Activated naive CD8-positive, alpha-beta T cell treated with anti-CD3 and anti-CD28 coated beads, Interleukin-2, amount 50 U/mL, for 24 hours (primary cell): ENCODE results near the gene HSPE1.
"Not testable (repeated sequence)": the region's sequence is repeated elsewhere in the genome, so short reads cannot be mapped to it uniquely, and the experiment has no call there.

ENCODE experiments used
- ATAC-seq: fragments of 150-1000 bp; cut with Tn5 transposase; one replicate; pipeline ENCODE4 v1.10.0; 2021
- DNase-seq: peaks from one replicate; pipeline ENCODE4 v3.0.0; 2021
- H3K27ac Mint-ChIP-seq: one replicate; pipeline ENCODE4 v1.8.0; 2021; ENCODE audit warnings: mild to moderate bottlenecking, mixed read lengths
- H3K27me3 Mint-ChIP-seq: one replicate; pipeline ENCODE4 v1.8.0; 2021; ENCODE audit warnings: mixed read lengths
- H3K36me3 Mint-ChIP-seq: one replicate; pipeline ENCODE4 v1.8.0; 2021; ENCODE audit warnings: low read depth, mixed read lengths
- H3K4me1 Mint-ChIP-seq: one replicate; pipeline ENCODE4 v1.8.0; 2021; ENCODE audit warnings: mixed read lengths
- H3K4me3 Mint-ChIP-seq: one replicate; pipeline ENCODE4 v1.8.0; 2021; ENCODE audit warnings: mild to moderate bottlenecking, moderate library complexity, mixed read lengths
- H3K9me3 Mint-ChIP-seq: one replicate; pipeline ENCODE4 v1.8.0; 2021; ENCODE audit warnings: mixed read lengths

The HSPE1 gene

GRCh38 chr2:197499594-197500502 lies at the start of gene HSPE1, which contains the start of gene HSPD1:
HSPE1 (plus strand) TSS chr2:197500379; CDS start chr2:197500437, 58 bp downstream.
HSPD1 (minus strand) TSS chr2:197499840; CDS start chr2:197498848, 992 bp downstream.
- DNase-seq (peak; percentile 99), ATAC-seq (peak; percentile 90)
- H3K27me3 Mint-ChIP-seq: no peaks in the 10 kb centered on the region
- H3K9me3 Mint-ChIP-seq: no peaks in the 10 kb centered on the region
- H3K27ac Mint-ChIP-seq: peak within 1 kb of the TSS; percentile 97
- peaks cover 65% of the 10 kb centered on the region for H3K4me1 Mint-ChIP-seq
- H3K36me3 Mint-ChIP-seq: peaks cover 89% of the 10 kb centered on the region
- peak within 1 kb of the TSS; percentile 97 for H3K4me3 Mint-ChIP-seq

DNA sequence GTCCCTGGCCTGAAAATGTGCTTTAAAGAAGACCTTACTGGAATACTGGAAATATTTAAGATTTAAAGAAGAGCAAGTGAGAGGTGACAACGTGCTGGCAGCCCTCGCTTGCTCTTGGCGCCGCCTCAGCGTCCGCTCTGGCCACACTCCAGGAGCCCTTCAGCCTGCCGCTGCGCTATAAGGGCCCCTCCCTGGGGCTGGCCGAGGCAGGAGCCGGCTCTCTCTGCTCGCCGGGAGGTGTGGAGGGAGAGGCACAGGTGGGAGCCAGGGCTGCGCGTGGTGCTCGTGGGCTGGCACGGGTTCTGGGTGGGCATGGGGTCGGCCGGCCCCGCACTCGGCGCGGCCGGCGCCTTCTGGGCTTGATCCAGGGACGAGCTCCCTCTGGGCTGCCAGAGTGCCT lies 49.7 kb upstream of the HSPE1 start:
- peaks cover 2% of the 10 kb centered on the region for H3K27me3 Mint-ChIP-seq
- H3K36me3 Mint-ChIP-seq: peaks cover 5% of the 10 kb centered on the region
- no peak for DNase-seq
- H3K9me3 Mint-ChIP-seq: no peaks in the 10 kb centered on the region
- no peak overlapping the region for H3K4me3 Mint-ChIP-seq
- H3K4me1 Mint-ChIP-seq: peaks cover 35% of the 10 kb centered on the region
- no peak overlapping the region for H3K27ac Mint-ChIP-seq
- ATAC-seq: no peak

DNA sequence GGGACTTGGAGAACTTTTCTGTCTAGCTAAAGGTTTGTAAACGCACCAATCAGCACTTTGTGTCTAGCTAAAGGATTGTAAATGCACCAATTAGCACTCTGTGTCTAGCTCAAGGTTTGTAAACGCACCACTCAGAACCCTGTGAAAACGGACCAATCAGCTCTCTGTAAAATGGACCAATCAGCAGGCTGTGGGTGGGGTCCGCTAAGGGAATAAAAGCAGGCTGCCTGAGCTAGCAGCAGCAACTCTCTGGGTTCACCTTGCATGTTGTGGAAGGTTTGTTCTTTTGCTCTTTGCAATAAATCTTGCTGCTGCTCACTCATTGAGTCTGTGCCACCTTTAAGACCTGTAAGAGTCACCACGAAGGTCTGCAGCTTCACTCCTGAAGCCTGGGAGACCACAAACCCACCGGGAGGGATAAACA lies 49.2 kb upstream of the HSPE1 start:
- not testable (repeated sequence) for ATAC-seq, H3K36me3 Mint-ChIP-seq, H3K27me3 Mint-ChIP-seq, H3K27ac Mint-ChIP-seq, DNase-seq, H3K4me3 Mint-ChIP-seq, H3K9me3 Mint-ChIP-seq
- peaks cover 39% of the 10 kb centered on the region for H3K4me1 Mint-ChIP-seq

- Mint-ChIP-seq H3K9me3 (no peaks in the 10 kb centered on the region), H3K4me3 (peak overlapping the region; percentile 100), H3K4me1 (peaks cover 47% of the 10 kb centered on the region), H3K27ac (peak overlapping the region; percentile 100), H3K36me3 (peaks cover 7% of the 10 kb centered on the region), H3K27me3 (peaks cover 2% of the 10 kb centered on the region)
- no peak for DNase-seq
- no peak for ATAC-seq
These were observed 47.4 kb upstream of the HSPE1 start for GRCh38 chr2:197452754-197453122.

- DNase-seq (peak; percentile 97), ATAC-seq (peak; percentile 95)
- no peaks in the 10 kb centered on the region for H3K9me3 Mint-ChIP-seq
- peak within 1 kb of the TSS; percentile 100 for H3K27ac Mint-ChIP-seq
- H3K36me3 Mint-ChIP-seq: peaks cover 7% of the 10 kb centered on the region
- peaks cover 51% of the 10 kb centered on the region for H3K4me1 Mint-ChIP-seq
- peak within 1 kb of the TSS; percentile 100 for H3K4me3 Mint-ChIP-seq
- H3K27me3 Mint-ChIP-seq: peaks cover 2% of the 10 kb centered on the region
These were observed 46.9 kb upstream of the HSPE1 start, which contains the start of gene COQ10B for GRCh38 chr2:197453123-197453913. COQ10B (plus strand) TSS chr2:197453552; CDS start chr2:197453561, 9 bp downstream.

DNA sequence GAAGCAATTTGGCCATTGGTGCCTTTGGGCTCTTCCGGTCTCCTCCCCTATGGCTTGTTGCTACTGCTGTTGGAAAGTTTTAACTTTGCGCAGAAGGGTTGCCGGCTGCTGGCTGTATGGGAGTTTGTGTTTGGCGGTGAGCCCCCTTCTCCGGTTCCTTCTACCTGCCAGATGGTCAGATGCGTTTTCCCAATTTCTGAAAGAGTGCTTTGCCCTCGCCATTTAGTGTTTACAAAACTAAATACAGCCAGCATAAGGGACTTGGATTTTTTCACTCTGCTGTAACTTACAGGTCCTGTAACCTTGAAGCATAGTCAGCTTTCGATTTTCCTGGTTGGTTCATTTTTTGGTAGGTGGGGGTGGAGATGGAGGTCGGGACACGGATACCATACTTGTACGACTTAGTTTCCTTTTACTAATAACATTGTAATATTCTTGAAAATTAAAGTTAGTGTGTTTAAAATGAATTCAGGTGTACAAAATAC lies 46.2 kb upstream of the HSPE1 start:
- H3K27ac Mint-ChIP-seq: peak overlapping the region; percentile 100
- H3K4me1 Mint-ChIP-seq: peaks cover 52% of the 10 kb centered on the region
- peaks cover 7% of the 10 kb centered on the region for H3K36me3 Mint-ChIP-seq
- peak; percentile 68 for DNase-seq
- peak overlapping the region; percentile 100 for H3K4me3 Mint-ChIP-seq
- peaks cover 2% of the 10 kb centered on the region for H3K27me3 Mint-ChIP-seq
- H3K9me3 Mint-ChIP-seq: no peaks in the 10 kb centered on the region
- ATAC-seq: no peak

- Mint-ChIP-seq H3K36me3 (peaks cover 13% of the 10 kb centered on the region), H3K9me3 (no peaks in the 10 kb centered on the region), H3K27me3 (peaks cover 2% of the 10 kb centered on the region), H3K4me3 (peak overlapping the region; percentile 100), H3K4me1 (peaks cover 55% of the 10 kb centered on the region), H3K27ac (peak overlapping the region; percentile 100)
- ATAC-seq: no peak
- no peak for DNase-seq
These were observed 45.3 kb upstream of the HSPE1 start for GRCh38 chr2:197454923-197455322.

DNA sequence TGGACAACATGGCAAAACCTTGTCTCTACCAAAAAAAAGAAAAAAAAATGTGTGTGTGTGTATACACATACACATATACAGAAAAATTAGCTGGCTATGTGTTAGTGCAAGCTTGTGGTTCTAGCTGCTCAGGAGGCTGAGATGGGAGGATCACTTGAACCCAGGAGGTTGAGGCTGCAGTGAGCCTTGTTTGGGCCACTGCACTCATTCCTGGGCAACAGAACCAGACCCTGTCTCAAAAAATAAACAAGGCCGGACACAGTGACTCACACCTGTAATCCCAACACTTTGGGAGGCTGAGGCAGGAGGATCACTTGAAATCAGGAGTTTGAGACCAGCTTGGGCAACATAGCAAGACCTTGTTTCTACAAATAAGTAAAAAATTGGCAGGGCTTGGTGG lies 44.8 kb upstream of the HSPE1 start:
- Mint-ChIP-seq H3K9me3 (no peaks in the 10 kb centered on the region), H3K4me1 (peaks cover 55% of the 10 kb centered on the region), H3K27ac (peak overlapping the region; percentile 42), H3K36me3 (peaks cover 16% of the 10 kb centered on the region), H3K4me3 (peak overlapping the region; percentile 24), H3K27me3 (peaks cover 2% of the 10 kb centered on the region)
- DNase-seq: no peak
- ATAC-seq: no peak

DNA sequence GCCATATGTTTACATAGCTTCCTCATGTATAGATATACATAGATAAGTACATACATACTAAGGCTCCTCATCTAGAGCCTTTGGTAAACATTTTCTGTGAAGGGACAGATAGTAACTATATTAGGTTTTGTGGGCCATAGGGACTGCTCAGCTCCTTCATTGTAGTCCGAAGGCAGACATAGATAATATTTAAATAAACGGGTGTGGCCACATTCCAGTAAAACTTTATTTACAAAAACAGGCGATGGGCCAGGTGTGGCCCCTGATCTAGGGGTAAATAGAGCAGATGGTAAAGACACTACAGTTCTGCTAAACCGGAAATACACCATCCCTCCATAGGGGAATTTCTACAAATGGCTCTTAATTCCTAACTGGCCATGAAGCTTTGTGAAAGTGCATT lies 39.5 kb upstream of the HSPE1 start:
- H3K36me3 Mint-ChIP-seq: peaks cover 23% of the 10 kb centered on the region
- ATAC-seq: no peak
- no peaks in the 10 kb centered on the region for H3K9me3 Mint-ChIP-seq
- peaks cover 19% of the 10 kb centered on the region for H3K4me1 Mint-ChIP-seq
- no peak overlapping the region for H3K27ac Mint-ChIP-seq
- H3K4me3 Mint-ChIP-seq: no peak overlapping the region
- DNase-seq: no peak
- H3K27me3 Mint-ChIP-seq: no peaks in the 10 kb centered on the region

DNA sequence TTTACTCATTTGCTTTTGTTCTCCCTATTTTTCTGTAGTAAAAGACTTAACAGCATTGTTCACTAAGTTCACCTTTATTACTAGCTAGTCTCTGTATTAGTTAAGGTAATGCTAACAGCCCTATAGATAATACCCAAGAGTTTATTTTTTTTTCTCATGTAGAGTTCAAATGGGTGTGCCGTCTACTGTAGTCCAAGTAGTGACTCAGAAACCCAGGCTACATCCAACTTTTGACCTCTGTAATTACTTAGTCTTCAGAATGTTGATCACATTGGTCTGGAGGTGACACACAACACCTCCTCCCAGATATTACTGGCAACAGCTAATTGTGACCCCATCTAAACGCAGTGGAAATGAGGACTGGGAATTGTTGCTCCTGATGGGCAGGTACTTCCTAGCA lies 39.1 kb upstream of the HSPE1 start:
- Mint-ChIP-seq H3K27ac (peak overlapping the region; percentile 15), H3K9me3 (no peaks in the 10 kb centered on the region), H3K4me3 (no peak overlapping the region), H3K36me3 (peaks cover 23% of the 10 kb centered on the region), H3K27me3 (no peaks in the 10 kb centered on the region), H3K4me1 (peaks cover 15% of the 10 kb centered on the region)
- DNase-seq: no peak
- ATAC-seq: no peak

DNA sequence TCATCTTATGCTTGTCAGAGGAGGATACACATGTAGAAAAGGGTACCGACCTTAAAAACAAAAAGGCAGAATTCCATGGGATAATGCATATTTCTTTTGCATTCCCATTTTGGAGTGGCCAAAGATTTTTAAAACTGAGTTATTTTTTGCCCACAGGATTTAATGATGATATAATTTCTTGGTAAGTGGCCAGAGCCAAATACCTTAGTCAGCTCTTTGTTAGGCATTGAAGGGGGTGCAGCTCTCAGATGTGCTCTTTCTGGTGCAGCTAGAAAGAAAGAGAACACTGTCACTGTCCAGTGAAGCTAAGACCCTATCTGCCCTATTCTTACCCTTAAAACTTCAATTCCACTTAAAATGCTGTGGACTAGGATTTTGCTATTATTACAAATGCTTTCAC lies 36.0 kb upstream of the HSPE1 start:
- no peak overlapping the region for H3K4me3 Mint-ChIP-seq
- H3K27ac Mint-ChIP-seq: no peak overlapping the region
- peaks cover 35% of the 10 kb centered on the region for H3K36me3 Mint-ChIP-seq
- no peaks in the 10 kb centered on the region for H3K27me3 Mint-ChIP-seq
- H3K9me3 Mint-ChIP-seq: no peaks in the 10 kb centered on the region
- DNase-seq (no peak), ATAC-seq (no peak)
- H3K4me1 Mint-ChIP-seq: peaks cover 2% of the 10 kb centered on the region

DNA sequence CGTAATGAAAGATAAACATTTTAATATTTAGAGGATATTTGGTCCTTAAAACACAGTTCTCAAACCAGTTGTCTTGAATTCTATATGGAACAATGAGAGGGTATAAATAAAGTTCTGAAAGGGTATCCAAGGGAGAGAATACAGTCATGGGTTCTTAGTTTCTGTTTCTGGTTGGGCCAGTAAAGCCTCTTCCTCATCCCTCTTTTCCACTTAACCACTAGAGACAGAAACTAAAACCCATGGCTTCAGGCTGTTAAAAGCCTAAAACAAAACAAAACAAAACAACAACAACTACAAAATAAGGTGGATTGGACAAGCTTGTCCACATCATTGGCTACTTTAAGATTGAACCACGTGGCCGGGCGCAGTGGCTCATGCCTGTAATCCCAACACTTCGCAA lies 28.0 kb upstream of the HSPE1 start:
- Mint-ChIP-seq H3K27me3 (no peaks in the 10 kb centered on the region), H3K4me3 (no peak overlapping the region), H3K36me3 (peaks cover 33% of the 10 kb centered on the region), H3K9me3 (no peaks in the 10 kb centered on the region), H3K4me1 (no peaks in the 10 kb centered on the region), H3K27ac (no peak overlapping the region)
- no peak for ATAC-seq
- no peak for DNase-seq

DNA sequence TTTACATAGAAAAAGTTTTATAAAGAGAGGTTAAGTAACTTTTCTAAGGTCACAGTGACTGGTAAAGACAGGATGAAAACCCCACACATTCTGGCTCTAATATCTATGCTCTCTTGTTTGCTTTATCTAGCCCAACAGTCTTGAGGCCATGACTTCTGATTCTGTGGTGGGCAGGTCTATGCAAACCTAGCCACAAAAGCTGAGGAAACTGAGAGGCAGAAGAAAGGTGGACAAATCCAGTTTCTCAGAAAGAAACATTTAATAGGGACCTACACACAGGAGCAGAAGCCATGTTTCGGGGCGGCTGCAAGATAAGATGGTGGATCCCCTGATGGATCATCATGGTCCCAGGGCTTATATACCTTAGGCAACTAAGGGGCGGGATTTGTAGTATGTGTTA lies 22.4 kb upstream of the HSPE1 start:
- H3K36me3 Mint-ChIP-seq: peaks cover 35% of the 10 kb centered on the region

GRCh38 chr2:197480165-197481036 lies 19.8 kb upstream of the HSPE1 start:
- no peaks in the 10 kb centered on the region for H3K27me3 Mint-ChIP-seq
- H3K36me3 Mint-ChIP-seq: peaks cover 41% of the 10 kb centered on the region
- no peak overlapping the region for H3K4me3 Mint-ChIP-seq
- ATAC-seq (peak; percentile 3), DNase-seq (no peak)
- peaks cover 9% of the 10 kb centered on the region for H3K9me3 Mint-ChIP-seq
- no peaks in the 10 kb centered on the region for H3K4me1 Mint-ChIP-seq
- no peak overlapping the region for H3K27ac Mint-ChIP-seq

More for the DNA sequence above, 22.4 kb upstream of the HSPE1 start:
- no peaks in the 10 kb centered on the region for H3K4me1 Mint-ChIP-seq
- no peaks in the 10 kb centered on the region for H3K27me3 Mint-ChIP-seq
- no peak overlapping the region for H3K27ac Mint-ChIP-seq
- H3K4me3 Mint-ChIP-seq: no peak overlapping the region
- no peak for ATAC-seq
- no peaks in the 10 kb centered on the region for H3K9me3 Mint-ChIP-seq
- DNase-seq: no peak
